RPMI8226 (cell line): ENCODE results near the gene PDLIM5.

ENCODE experiments used
- DNase-seq: peaks from one replicate; pipeline ENCODE4 v3.0.0-alpha.2; 2015

PDLIM5 gene

DNA sequence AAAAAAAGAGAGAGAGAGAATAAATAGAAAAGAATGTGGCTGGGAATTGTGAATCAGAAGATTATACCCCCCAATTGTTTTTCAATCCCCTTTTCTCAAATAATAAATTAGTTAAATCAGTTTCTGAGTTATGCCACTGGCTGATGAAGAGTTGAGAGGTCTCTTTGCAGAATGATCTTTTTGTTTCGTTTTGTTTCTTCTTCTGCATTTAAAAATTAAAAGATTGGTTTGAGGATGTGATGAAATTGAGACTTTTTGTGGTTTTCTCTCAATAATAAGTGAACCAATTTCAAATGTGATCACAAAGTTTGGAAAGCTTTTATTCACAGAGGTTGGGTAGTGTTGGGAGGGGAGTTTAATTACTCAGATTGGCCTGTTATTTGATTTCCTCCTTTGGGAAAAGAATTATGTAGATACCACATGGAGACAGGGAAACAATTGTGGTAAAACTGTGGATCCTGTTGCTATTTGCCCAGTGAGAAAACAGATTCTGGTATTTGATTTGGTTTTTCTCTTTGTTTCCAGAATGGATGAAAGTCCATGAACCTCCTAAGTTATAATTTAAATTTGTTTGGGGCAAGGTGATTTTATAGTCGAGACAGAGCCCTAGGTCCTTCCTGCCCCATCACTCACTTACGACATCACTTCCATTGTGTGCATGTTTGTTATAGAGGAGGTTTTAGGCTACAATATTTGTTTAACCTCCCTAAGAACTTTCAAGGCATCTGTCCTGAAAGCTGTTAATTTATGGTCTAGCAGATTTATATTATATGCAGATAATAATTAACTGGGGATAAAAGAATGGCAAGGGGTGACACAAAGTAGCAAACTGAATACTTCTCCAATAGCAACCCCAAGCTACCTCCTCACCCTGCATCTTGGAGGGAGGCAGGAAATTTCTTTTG is 214.0 kb downstream of the PDLIM5 start:
- DNase-seq, result no peak

DNA sequence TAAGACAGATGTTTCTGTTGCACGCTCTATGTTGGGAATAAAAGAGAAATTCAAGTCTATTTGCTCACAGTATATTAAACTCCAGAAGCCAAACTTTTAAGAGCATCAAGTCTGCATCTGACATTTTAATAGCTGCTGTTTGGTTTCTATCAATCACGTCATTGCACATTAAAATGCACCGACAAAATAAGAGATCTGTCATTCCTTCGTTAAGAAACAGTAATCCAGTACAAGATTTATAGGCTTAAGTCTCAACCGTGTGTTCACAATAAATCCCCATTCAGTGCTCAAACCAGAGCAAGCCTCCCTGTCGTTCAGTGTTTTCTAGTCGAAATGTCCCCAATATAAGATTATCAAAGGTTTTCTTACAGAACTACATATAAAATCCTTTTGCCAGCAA is 217.0 kb downstream of the PDLIM5 start:
- no peak for DNase-seq

DNA sequence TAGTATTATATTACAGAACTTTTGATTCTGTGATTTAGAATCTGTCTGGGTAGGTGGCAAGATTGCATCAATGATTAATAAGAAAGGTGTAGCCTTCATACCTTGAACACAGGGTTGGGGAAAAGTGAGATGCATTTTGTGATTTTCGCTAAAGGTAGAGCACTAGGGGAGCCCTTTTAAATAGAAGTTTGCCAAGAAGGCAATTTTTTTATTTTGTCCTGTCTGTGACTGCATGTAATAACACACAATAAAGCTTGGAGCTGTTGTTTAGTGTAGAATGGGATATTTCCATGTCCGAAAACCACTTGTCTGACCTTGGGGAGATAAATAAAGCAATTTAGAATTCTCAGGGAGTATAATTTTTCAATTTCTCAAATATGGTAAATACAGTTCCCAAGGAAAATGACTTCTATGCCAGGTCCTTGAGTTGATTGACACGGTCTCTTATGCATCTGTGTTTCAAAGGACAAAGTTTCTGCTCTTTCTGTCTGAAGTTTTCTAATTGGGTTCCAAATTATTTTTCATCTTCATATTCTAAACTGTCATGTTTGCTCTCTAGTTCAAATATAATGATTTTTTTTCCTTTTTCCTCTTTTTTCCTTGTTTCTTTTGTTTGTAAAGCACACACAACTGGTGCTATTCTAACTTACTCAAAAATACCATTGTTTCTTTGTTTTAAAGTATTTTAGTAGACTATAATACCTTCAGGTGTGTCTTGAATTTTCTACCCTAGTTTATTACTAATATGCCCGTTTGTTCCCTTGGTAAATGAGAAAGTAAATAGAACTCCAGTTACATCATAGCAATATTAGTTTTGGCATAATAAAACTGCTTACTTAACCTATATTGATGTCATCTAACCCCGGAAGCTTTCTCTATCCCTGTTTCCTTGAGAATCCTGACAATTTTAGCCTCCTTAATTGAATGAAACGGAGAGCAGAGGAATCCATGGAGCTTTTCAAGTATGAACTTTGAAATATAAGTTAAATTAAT is 218.2 kb downstream of the PDLIM5 start:
- no peak for DNase-seq

DNA sequence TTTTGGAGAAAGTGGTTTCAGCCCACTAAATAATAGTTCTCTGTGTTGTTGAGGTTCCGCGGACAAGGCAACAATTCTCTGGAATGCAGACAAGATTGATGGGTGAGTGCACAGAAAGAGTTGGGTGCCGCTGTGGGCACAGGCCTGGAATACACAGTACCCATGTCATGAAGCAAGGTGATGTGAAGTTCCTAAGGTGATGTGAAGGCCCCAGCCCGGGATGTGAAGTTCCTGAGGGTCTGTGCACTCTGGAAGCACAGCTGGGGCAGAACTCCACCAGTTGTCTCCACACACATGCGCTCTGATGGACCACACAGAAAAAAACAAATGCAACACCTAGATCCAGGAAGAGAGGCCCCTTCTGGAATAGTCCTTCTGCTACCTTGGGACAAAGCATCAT is 219.4 kb downstream of the PDLIM5 start:
- DNase-seq, result no peak

DNA sequence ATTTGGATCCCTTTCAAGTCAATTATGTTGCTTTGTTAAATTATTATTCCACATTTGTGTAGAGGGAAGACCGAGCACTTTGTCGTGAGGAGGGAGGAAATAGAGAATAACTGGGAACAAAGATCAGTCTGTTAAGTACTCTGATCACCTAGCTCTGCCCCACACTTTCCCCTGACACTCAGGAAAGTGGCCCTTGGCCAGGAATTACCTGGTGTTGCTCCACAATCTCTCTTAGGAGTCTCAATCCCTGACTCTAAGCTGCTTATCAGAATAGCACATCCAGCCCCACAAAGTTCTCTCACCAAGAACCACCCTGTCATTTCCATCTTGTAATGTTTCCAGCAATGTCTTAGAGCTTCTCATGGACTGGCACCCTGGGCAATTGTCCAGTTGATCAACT is 222.2 kb downstream of the PDLIM5 start:
- DNase-seq, result no peak

DNA sequence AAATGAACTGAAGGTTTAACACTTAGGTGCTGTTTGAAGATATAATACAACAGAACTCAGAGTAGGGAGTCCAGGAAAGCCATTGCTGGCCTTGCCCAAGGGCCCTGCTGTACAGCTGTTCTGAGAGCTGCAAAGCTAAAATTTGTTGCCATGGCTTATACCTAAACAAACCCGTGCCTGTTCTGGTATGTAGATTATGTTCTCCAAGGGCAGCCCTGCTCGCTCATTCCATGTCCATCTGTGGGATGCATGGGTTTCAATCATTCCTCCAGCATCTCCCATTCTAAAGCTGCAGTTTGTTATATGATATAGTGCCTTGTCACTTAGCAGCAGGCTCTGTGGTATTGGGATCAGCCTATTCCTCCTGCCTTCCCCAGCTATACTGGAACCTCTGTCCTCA is 225.2 kb downstream of the PDLIM5 start:
- no peak for DNase-seq

DNA sequence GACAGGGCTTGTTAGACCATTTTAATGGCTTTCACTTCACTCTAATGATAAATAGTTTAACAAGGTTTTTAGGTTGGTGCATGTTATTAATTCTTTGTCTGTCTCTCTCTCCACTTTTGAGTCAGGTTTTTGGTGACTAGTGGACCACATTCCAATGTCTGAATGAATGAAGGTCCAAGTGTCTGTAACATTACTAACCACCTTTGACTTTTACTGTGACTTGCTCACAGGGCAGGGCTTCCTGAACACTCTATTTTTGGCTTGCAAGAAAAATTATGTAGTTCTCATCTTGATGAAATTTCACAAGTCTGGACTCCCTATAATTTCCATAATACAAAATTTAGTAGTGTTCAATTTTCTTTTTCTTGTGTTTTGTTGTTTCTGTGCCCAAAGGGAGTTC is 227.2 kb downstream of the PDLIM5 start:
- no peak for DNase-seq

DNA sequence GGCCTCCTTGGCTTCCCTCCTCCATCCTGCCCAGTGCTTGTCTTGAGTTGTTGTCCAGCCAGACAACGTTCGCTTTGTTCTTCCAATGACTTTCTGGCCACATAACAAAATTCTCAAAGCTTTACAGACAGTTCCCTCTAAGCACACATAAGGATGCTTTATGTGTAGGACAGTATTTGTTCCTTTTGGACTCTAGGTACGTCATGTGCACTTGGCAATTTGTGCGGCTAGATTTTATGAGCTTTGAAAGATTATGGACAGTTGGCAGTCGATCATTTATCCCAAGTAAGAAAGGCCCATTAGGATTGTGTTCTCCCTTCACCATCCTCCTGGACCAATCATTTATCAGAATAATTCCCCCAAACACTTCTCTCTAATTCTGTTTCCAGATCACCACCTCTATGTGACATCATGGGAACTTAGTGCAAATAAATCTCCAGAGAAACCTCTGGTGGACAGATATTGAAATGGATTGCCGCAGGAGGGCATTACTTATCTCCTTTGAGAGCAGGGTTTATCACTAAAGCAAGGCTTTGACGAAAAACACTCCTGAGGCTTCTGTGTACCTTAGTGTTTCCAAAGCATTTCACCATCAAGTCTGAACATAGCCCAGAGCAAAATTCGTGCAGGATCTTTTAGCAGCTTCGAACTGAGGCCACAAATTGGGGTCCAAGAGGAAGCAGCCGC is 228.6 kb downstream of the PDLIM5 start:
- DNase-seq, result no peak

DNA sequence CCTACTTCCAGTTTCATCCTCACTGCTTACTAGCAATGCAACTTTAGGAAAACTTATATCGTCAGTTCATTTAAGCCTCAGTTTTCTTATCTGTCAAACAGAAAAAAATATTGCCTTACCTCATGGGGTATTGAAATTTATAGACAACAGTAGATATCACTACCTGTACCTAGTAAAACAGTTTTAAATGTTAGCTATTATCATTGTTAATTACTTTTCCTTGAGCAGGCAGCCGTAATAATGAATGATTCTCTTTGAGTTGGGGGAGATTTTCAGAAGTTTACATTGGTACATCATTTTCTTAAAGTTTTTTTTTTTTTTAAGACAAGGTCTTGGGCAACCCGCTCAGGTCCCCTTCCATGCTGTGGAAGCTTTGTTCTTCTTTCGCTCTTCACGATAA is 234.3 kb downstream of the PDLIM5 start:
- DNase-seq, result no peak

DNA sequence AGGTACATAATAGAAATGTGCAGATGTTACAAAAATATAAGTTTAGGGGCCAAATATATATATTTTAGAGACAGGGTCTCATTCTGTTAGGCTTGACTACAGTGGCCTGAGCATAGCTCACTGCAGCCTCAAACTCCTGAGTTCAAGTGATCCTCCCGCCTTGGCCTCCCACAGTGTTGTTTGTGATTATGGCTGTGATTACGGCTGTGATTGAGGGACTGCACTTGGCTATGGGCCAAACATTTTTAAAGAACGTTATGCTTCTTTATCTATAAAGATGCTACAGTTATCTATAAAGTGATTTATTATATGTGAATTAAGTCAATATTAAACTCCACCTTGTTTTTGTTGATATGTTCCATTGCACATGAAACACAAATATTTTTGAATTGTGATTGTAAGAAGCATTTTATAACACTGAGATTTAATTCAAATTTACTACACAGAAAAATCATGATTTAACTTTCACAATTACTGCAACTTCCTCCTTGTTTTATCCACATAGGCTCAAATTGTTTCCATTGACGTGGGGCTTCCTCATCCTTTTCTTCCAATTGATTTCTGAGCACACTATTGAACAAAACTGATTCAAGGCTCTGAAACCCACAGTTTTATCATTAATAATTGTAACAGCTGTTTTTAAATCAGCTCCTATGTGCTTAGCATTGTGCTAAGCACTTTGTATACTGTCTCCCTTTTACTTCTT is 237.6 kb downstream of the PDLIM5 start:
- no peak for DNase-seq

DNA sequence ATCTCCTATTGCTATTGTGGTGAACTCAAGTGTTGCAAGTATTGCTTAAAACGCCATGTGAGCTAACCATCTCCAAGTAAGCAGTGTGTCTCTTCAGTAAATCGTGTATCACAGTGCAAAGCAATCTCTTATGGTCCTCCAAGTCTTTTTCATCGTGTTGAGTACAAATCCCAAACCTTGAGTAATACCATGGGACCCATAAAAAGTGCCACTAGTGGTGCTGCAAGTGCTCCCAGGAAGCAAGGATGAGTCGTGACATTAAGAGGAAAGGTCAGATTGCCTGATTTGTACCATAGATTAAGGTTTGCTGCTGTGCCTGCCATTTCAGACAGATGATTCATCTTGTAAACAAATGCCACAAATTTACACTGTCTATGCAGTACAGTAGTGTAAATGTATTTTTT is 239.1 kb downstream of the PDLIM5 start:
- no peak for DNase-seq

DNA sequence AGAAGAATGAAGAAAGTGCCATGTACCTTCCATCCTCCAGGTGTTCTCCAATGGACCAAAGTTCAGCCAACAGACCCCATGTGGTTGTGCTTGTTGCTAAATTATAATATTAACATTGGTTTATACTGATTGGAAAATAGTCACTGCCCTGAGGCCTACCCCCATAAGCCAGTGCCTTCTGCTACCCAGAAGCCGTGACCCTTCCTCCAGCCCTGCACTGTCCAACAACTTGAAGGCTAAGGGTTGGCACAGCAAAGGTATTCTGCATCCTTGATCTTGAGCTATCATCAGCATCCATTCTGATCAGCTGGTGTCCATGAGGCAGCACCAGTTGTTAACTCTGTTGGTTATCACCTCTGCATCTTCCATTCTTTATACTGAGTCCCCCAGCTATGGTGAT is 239.8 kb downstream of the PDLIM5 start:
- DNase-seq, result no peak

DNA sequence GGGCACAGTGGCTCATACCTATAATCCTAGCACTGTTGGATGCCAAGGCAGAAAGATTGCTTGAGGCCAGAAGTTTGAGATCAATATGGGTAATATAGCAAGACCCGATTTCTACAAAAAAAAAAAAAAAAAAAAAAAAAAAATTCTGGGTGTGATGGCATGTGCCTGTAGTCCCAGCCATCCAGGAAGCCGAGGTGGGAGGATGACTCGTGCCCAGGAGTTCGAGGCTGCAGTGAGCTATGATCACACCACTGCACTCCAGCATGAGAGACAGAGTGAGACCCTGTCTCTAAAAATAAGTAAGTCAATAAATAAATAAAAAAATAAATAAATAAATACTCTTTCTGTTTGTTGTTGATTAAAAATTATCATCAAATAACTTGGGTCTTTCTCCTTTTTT is 243.6 kb downstream of the PDLIM5 start:
- no peak for DNase-seq

DNA sequence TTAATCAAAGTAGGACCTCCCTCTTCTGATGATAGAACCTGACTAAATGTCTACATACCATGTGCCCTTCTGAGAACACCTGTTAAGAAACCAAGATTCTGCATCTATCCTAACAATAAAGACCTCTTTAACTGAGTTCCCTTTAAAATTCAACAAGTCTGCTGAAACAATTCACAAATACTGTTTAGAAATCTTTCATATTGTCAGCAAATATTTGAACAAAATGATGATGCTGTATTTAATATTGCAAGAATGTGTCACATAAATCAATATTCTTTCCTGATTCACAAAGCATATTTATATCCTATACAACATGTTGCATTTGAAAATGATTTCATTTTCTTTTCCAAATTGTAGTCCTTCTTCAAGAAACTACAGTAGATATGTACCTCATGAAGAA is 246.4 kb downstream of the PDLIM5 start:
- no peak for DNase-seq

DNA sequence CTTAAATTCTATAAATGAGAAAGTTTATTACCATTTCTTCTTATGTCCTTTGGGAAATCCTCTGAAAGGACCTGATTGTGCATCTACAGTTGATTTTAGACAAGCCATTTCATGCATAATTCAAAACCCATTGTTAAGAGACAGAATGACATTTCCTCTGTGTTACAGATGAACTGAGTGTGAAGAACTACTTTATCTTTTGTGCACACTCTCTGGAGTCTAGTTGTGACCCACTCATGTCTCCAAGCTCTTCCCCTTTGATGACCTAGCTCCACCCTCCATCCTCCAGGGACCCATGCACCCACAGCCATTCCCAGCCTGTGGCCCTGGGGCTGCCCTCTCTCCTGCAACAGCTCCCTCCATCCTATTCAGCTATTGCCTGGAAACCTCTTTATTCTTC is 248.6 kb downstream of the PDLIM5 start:
- no peak for DNase-seq

DNA sequence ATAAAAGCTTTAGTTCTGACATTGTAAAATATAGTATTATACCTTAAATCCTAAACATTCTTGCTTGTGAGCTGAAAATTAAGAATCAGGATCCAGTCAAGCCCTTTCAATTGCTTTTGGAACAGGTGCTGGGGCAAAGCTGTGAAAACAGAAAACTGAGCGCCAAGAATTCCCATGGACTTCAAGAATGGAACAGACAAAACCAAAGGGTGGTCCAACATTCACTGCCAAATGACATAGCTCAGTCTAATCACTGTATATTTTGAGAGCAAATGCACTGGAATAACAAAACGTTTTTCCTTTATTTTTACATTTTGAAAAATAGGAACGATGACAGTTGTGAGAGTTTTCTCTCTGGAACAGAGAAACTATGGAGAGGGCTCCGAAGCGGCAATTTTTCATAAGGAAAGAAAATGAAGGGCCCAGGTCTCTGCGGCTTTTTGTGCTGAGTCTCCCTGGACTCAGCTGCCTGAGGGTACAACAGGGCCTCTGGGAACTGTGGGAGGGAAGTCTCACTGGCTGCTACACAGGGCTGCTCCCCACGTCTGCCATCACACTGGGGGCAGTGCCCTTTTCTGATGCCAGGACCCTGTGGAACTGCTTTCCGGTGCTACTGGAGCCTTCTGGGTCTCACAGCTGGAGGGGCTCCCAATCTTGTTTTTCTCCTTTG is 250.0 kb downstream of the PDLIM5 start:
- DNase-seq, result no peak

DNA sequence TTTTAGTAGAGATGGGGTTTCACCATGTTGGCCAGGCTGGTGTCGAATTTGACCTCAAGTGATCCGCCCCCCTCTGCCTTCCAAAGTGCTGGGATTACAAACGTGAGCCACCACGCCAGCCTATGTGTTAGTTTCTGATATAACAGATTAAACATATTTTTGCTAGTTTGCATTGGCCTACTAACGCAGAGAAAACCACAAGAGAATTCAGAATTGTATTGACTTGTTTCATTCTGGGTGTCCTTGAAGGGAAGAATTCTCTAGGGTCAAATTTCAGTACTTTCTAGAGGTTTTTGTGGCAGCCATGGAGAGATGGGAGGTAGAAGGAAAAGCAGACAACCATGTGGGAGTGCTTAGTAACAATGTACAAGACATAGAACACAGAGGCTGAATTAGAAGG is 259.9 kb downstream of the PDLIM5 start:
- no peak for DNase-seq

DNA sequence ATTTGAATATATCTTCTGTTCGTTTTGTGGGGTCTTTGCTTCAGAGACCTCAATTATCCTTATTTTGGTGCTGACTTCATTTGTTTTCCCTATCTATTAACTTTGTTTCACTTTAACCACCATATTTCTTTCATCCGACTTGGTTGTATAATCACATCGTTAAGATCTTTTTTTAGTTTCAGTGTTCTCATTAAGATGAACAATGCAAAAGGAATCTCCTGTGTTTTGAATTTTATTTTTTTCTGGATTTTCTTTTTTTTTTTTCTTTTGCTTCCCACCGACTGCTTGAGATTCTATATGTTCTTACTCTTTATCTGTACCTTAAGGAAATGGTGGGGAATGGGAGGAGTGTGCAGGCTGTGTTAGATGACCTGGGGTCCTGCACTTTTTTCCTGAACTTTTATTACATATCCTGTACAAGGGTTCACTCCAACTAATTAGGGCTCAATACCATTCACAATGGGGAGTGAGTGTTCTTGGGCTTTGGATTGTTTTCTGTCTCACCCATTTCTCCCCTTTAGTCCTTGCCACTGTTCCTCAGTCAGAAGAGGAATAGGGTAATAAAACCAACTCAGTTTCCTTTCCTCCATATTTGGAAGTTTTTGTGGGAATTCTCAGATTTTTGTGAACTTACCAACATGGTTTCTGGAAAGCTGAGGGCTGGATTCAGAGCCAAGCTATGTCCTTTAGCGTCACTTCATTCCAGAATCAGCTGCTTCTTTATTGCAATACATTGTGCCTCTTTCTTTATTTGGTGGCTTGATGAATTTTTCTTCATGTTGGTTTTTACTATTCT is 262.8 kb downstream of the PDLIM5 start:
- DNase-seq, result no peak

DNA sequence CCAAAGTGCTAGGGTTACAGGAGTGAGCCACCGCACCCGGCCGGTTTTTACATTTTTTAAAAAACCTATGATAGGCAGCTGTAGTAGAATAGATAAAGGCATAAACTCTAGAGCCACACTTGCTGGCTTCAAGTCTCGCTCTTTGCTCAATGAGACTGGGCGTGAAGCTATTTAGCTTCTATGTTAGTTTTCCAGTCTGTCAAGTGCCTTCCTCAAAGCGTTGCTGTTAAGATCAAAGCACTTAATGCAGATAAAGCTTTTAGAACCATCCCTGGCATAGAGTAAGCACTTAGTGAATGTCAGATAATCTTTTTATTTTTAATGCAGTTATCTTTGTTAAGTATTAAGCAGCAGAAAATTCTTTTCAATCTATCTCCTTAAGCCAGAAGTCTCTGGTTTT is 264.0 kb downstream of the PDLIM5 start:
- no peak for DNase-seq
